PC-9 (cell line): Measurements from ENCODE around the gene RAB39B. TPM values are rescaled to one million over a fixed set of nuclear protein-coding genes. Genes with fewer than 3 reads are reported as not detected.

Source experiments
- BruUV-seq: library from RNA; stranded (reverse); fragments of 400-500 nt; replicated peaks from 2 replicates; lab custom pipeline; 2021; lab: Mats Ljungman, UMichigan
- CTCF ChIA-PET: fragments of 300-600 bp; sonication (Branson Sonifier 250); formaldehyde crosslinking; loops from one replicate; lab custom pipeline; 2022; ENCODE audit warnings: antibody characterized with exemption; lab: Charles Lee
- POLR2A ChIA-PET: fragments of 300-600 bp; sonication (Branson Sonifier 250); formaldehyde crosslinking; loops from one replicate; lab custom pipeline; 2022; ENCODE audit warnings: antibody characterized with exemption; ENCODE audit not compliant: unreplicated experiment; lab: Charles Lee
- DNase-seq, 2 experiments: peaks; one replicate each; pipeline versions ENCODE4 v3.0.0 to v3.0.0-alpha.2; 2015 to 2022; ENCODE audit warnings: mixed read lengths in 1 of 2
- H2AFZ ChIP-seq: fragments of 200-600 bp; sonication (generic); 2 replicates; pipeline ENCODE4 v1.8.1; 2017; ENCODE audit warnings: antibody characterized with exemption
- H3F3A ChIP-seq: fragments of 200-600 bp; sonication (generic); 2 replicates; pipeline ENCODE4 v1.8.1; 2017; ENCODE audit warnings: antibody characterized with exemption, mild to moderate bottlenecking, low read depth; ENCODE audit not compliant: insufficient read depth
- H3K27ac ChIP-seq: fragments of 200-600 bp; sonication (generic); 2 replicates; pipeline ENCODE4 v1.6.1; 2016; ENCODE audit warnings: mixed run types
- H3K27me3 ChIP-seq: fragments of 200-600 bp; sonication (generic); 2 replicates; pipeline ENCODE4 v1.6.1; 2016; ENCODE audit warnings: low read depth, mixed run types; ENCODE audit not compliant: insufficient read depth
- H3K36me3 ChIP-seq: fragments of 200-600 bp; sonication (generic); 2 replicates; pipeline ENCODE4 v1.6.1; 2016; ENCODE audit warnings: low read depth, mixed run types
- H3K4me1 ChIP-seq: fragments of 200-600 bp; sonication (generic); replicated peaks from 2 replicates; pipeline ENCODE4 v1.6.1; 2016; ENCODE audit warnings: mixed run types; ENCODE audit not compliant: insufficient read depth
- H3K4me2 ChIP-seq: fragments of 200-600 bp; sonication (generic); 2 replicates; pipeline ENCODE4 v1.6.1; 2017; ENCODE audit warnings: mixed run types
- H3K4me3 ChIP-seq: fragments of 200-600 bp; sonication (generic); 2 replicates; pipeline ENCODE4 v1.6.1; 2016; ENCODE audit warnings: mixed run types
- H3K79me2 ChIP-seq: fragments of 200-600 bp; sonication (generic); 2 replicates; pipeline ENCODE4 v1.6.1; 2017; ENCODE audit warnings: low read depth, mixed run types
- H3K9me2 ChIP-seq: fragments of 200-600 bp; sonication (generic); 2 replicates; pipeline ENCODE4 v1.8.1; 2017; ENCODE audit warnings: mild to moderate bottlenecking; ENCODE audit not compliant: insufficient read depth
- H3K9me3 ChIP-seq: fragments of 200-600 bp; sonication (generic); 2 replicates; pipeline ENCODE4 v1.8.1; 2016; ENCODE audit warnings: low read depth; ENCODE audit not compliant: insufficient read depth
- H4K20me1 ChIP-seq: fragments of 200-600 bp; sonication (generic); 2 replicates; pipeline ENCODE4 v1.8.1; 2017; ENCODE audit not compliant: insufficient read depth
- EZH2 ChIP-seq: fragments of 200-600 bp; sonication (generic); IDR thresholded peaks from 2 replicates; pipeline ENCODE4 v1.8.0; 2017; ENCODE audit warnings: antibody characterized with exemption, low read depth
- intact Hi-C: fragments of 100-400 bp; cut with micrococcal nuclease; formaldehyde crosslinking; loops from one replicate; pipeline ENCODE4 v1.10.0; 2022; ENCODE audit not compliant: unreplicated experiment
- total RNA-seq: library from RNA; stranded (reverse); gene quantifications from 2 replicates; pipeline ENCODE4 v1.2.3, GENCODE V29; 2021
- TF ChIP-seq, protein P1 (sequence below): fragments of 200-600 bp; sonication (generic); conservative IDR thresholded peaks from 2 replicates; pipeline ENCODE4 v1.6.1; 2017; ENCODE audit warnings: mixed run types, antibody characterized with exemption, mild to moderate bottlenecking, moderate library complexity

Gene RAB39B
- total RNA-seq, 1 experiment from 2014 or later, result not detected

- Histone ChIP-seq H3K4me2 (no peak overlapping the region), H3K36me3 (no peaks in the 10 kb centered on the region), H4K20me1 (no peaks in the 10 kb centered on the region), H3K27me3 (no peaks in the 10 kb centered on the region), H3K4me1 (no peaks in the 10 kb centered on the region), H3K79me2 (no peaks in the 10 kb centered on the region), H3K4me3 (no peak overlapping the region), H2AFZ (no peak overlapping the region), H3K9me3 (no peaks in the 10 kb centered on the region), H3K9me2 (no peaks in the 10 kb centered on the region), H3F3A (no peaks in the 10 kb centered on the region), H3K27ac (no peak overlapping the region)
- ChIA-PET CTCF (no interaction called here), POLR2A (no interaction called here)
- TF ChIP-seq, protein P1, sequence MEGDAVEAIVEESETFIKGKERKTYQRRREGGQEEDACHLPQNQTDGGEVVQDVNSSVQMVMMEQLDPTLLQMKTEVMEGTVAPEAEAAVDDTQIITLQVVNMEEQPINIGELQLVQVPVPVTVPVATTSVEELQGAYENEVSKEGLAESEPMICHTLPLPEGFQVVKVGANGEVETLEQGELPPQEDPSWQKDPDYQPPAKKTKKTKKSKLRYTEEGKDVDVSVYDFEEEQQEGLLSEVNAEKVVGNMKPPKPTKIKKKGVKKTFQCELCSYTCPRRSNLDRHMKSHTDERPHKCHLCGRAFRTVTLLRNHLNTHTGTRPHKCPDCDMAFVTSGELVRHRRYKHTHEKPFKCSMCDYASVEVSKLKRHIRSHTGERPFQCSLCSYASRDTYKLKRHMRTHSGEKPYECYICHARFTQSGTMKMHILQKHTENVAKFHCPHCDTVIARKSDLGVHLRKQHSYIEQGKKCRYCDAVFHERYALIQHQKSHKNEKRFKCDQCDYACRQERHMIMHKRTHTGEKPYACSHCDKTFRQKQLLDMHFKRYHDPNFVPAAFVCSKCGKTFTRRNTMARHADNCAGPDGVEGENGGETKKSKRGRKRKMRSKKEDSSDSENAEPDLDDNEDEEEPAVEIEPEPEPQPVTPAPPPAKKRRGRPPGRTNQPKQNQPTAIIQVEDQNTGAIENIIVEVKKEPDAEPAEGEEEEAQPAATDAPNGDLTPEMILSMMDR, result no peak
- no peak for TF ChIP-seq EZH2
- no TSS peak for BruUV-seq
- intact Hi-C loops, result no loop called here
- DNase-seq, result no peak
Observed at GRCh38 chrX:155247497-155247896, 16.8 kb downstream of the RAB39B start.

- ChIA-PET CTCF (interaction anchor here (0.6 kb wide), 1 partner anchor 292 kb away, joined by 10 read pairs; no protein-coding TSS in a partner anchor), POLR2A (no interaction called here)
- Histone ChIP-seq H3K9me3 (no peaks in the 10 kb centered on the region), H4K20me1 (no peaks in the 10 kb centered on the region), H3K36me3 (no peaks in the 10 kb centered on the region), H3F3A (no peaks in the 10 kb centered on the region), H3K9me2 (no peaks in the 10 kb centered on the region), H3K4me3 (no peak overlapping the region), H3K79me2 (no peaks in the 10 kb centered on the region), H3K4me2 (no peak overlapping the region), H3K4me1 (no peaks in the 10 kb centered on the region), H3K27ac (no peak overlapping the region), H2AFZ (no peak overlapping the region), H3K27me3 (no peaks in the 10 kb centered on the region)
- no peak for DNase-seq
- no TSS peak for BruUV-seq
- TF ChIP-seq, protein P1, result no peak
- TF ChIP-seq EZH2, result no peak
- intact Hi-C loops, result no loop called here
Observed at GRCh38 chrX:155246748-155247147, 17.5 kb downstream of the RAB39B start.

DNA sequence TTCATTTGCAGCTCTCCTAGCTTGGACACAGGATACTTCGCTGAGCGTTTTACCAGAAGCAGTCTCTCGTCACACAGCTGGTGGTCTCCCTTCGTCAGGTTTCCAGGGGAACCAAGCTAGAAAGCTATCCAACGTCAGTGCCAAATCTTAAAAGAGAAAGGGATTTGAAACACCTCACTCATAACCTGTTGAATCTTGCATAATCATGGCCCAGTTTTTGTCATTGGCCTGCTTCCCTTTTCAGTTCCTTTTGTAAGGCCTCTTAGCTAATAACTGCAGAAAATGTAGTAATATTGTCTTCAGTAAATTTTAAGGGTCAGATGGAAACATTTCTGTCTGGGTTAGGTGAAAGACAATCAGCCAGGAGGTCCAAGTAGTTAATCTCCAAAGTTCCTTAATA, 22.0 kb downstream of the RAB39B start:
- BruUV-seq, result no TSS peak
- no peaks in the 10 kb centered on the region for H3K9me3 ChIP-seq
- POLR2A ChIA-PET, result no interaction called here
- TF ChIP-seq, protein P1, result no peak
- TF ChIP-seq EZH2, result no peak
- CTCF ChIA-PET, result no interaction called here
- no peak overlapping the region for H3K4me2 ChIP-seq
- intact Hi-C loops, result no loop called here
- 0 out of 2 replicates have a peak, but pooled peaks cover 4% of the 10 kb centered on the region for H3K36me3 ChIP-seq
- no peaks in the 10 kb centered on the region for H3K79me2 ChIP-seq
- H3K9me2 ChIP-seq, result no peaks in the 10 kb centered on the region
- H3K4me3 ChIP-seq, result no peak overlapping the region
- H2AFZ ChIP-seq, result no peak overlapping the region
- no peak overlapping the region for H3K27ac ChIP-seq
- no peaks in the 10 kb centered on the region for H4K20me1 ChIP-seq
- DNase-seq, result no peak
- H3K4me1 ChIP-seq, result no peaks in the 10 kb centered on the region
- H3F3A ChIP-seq, result no peaks in the 10 kb centered on the region
- H3K27me3 ChIP-seq, result no peaks in the 10 kb centered on the region
